Measurements from ENCODE around the gene CCDC6.
"Not testable (repeated sequence)": the region's sequence is repeated elsewhere in the genome, so short reads cannot be mapped to it uniquely, and the experiment has no call there.

CCDC6 gene

GRCh38 chr10:59878915-59879314 lies 27.4 kb downstream of the CCDC6 start:
- Histone ChIP-seq H3K27ac (ENCODE audit: low read depth, low read length) (no peak overlapping the region), H3K4me3 (ENCODE audit: low read depth in 1 of 2, low read length in 2 of 2) (no peak overlapping the region), H3K27me3 (ENCODE audit: control insufficient read depth in 1 of 2, insufficient read depth in 2 of 2, low read length in 2 of 2) (no peaks in the 10 kb centered on the region), H3K36me3 (ENCODE audit: insufficient read depth, low read length) (no peaks in the 10 kb centered on the region), H3K4me1 (ENCODE audit: insufficient read depth, low read length) (peaks cover 49% of the 10 kb centered on the region), H3K9ac (ENCODE audit: low read length) (no peak overlapping the region), H3K9me3 (ENCODE audit: low read length) (no peaks in the 10 kb centered on the region)

GRCh38 chr10:59878289-59878688 lies 28.1 kb downstream of the CCDC6 start:
- Histone ChIP-seq H3K4me1 (ENCODE audit: insufficient read depth, low read length) (peaks cover 54% of the 10 kb centered on the region), H3K27me3 (ENCODE audit: control insufficient read depth in 1 of 2, insufficient read depth in 2 of 2, low read length in 2 of 2) (no peaks in the 10 kb centered on the region), H3K27ac (ENCODE audit: low read depth, low read length) (no peak overlapping the region), H3K36me3 (ENCODE audit: insufficient read depth, low read length) (no peaks in the 10 kb centered on the region), H3K9me3 (ENCODE audit: low read length) (no peaks in the 10 kb centered on the region), H3K4me3 (ENCODE audit: low read depth in 1 of 2, low read length in 2 of 2) (no peak overlapping the region), H3K9ac (ENCODE audit: low read length) (no peak overlapping the region)

GRCh38 chr10:59877191-59877671 lies 29.1 kb downstream of the CCDC6 start:
- Histone ChIP-seq H3K27me3 (ENCODE audit: control insufficient read depth in 1 of 2, insufficient read depth in 2 of 2, low read length in 2 of 2) (no peaks in the 10 kb centered on the region), H3K4me1 (ENCODE audit: insufficient read depth, low read length) (peaks cover 64% of the 10 kb centered on the region), H3K36me3 (ENCODE audit: insufficient read depth, low read length) (no peaks in the 10 kb centered on the region), H3K9me3 (ENCODE audit: low read length) (no peaks in the 10 kb centered on the region), H3K9ac (ENCODE audit: low read length) (no peak overlapping the region), H3K27ac (ENCODE audit: low read depth, low read length) (no peak overlapping the region), H3K4me3 (ENCODE audit: low read depth in 1 of 2, low read length in 2 of 2) (no peak overlapping the region)

GRCh38 chr10:59876695-59877094 lies 29.7 kb downstream of the CCDC6 start:
- Histone ChIP-seq H3K9me3 (ENCODE audit: low read length) (no peaks in the 10 kb centered on the region), H3K27me3 (ENCODE audit: control insufficient read depth in 1 of 2, insufficient read depth in 2 of 2, low read length in 2 of 2) (no peaks in the 10 kb centered on the region), H3K9ac (ENCODE audit: low read length) (no peak overlapping the region), H3K36me3 (ENCODE audit: insufficient read depth, low read length) (no peaks in the 10 kb centered on the region), H3K27ac (ENCODE audit: low read depth, low read length) (no peak overlapping the region), H3K4me3 (ENCODE audit: low read depth in 1 of 2, low read length in 2 of 2) (no peak overlapping the region), H3K4me1 (ENCODE audit: insufficient read depth, low read length) (peaks cover 69% of the 10 kb centered on the region)

- not testable (repeated sequence) for H3K4me3 ChIP-seq (ENCODE audit: low read depth in 1 of 2, low read length in 2 of 2); H3K9me3 ChIP-seq (ENCODE audit: low read length); H3K27me3 ChIP-seq (ENCODE audit: control insufficient read depth in 1 of 2, insufficient read depth in 2 of 2, low read length in 2 of 2); H3K9ac ChIP-seq (ENCODE audit: low read length); H3K36me3 ChIP-seq (ENCODE audit: insufficient read depth, low read length); H3K27ac ChIP-seq (ENCODE audit: low read depth, low read length)
- peaks cover 69% of the 10 kb centered on the region for H3K4me1 ChIP-seq (ENCODE audit: insufficient read depth, low read length)
These were observed 30.1 kb downstream of the CCDC6 start for GRCh38 chr10:59876208-59876607.

- H3K4me3 ChIP-seq (ENCODE audit: low read depth in 1 of 2, low read length in 2 of 2), result no peak overlapping the region
- H3K9ac ChIP-seq (ENCODE audit: low read length), result no peak overlapping the region
- H3K27me3 ChIP-seq (ENCODE audit: control insufficient read depth in 1 of 2, insufficient read depth in 2 of 2, low read length in 2 of 2), result no peaks in the 10 kb centered on the region
- H3K9me3 ChIP-seq (ENCODE audit: low read length), result no peaks in the 10 kb centered on the region
- no peaks in the 10 kb centered on the region for H3K36me3 ChIP-seq (ENCODE audit: insufficient read depth, low read length)
- H3K4me1 ChIP-seq (ENCODE audit: insufficient read depth, low read length), result peaks cover 72% of the 10 kb centered on the region
- H3K27ac ChIP-seq (ENCODE audit: low read depth, low read length), result peak overlapping the region; percentile 14
These were observed 32.5 kb downstream of the CCDC6 start for GRCh38 chr10:59873896-59874295.

- H3K4me1 ChIP-seq (ENCODE audit: insufficient read depth, low read length), result peaks cover 71% of the 10 kb centered on the region
- H3K27ac ChIP-seq (ENCODE audit: low read depth, low read length), result peak overlapping the region; percentile 29
- H3K4me3 ChIP-seq (ENCODE audit: low read depth in 1 of 2, low read length in 2 of 2), result peak overlapping the region in 1 of 2 donors; percentile 12
- H3K27me3 ChIP-seq (ENCODE audit: control insufficient read depth in 1 of 2, insufficient read depth in 2 of 2, low read length in 2 of 2), result no peaks in the 10 kb centered on the region
- H3K9me3 ChIP-seq (ENCODE audit: low read length), result no peaks in the 10 kb centered on the region
- H3K9ac ChIP-seq (ENCODE audit: low read length), result peak overlapping the region; percentile 9
- H3K36me3 ChIP-seq (ENCODE audit: insufficient read depth, low read length), result no peaks in the 10 kb centered on the region
These were observed 33.4 kb downstream of the CCDC6 start for GRCh38 chr10:59872892-59873463.

GRCh38 chr10:59870152-59870551 lies 36.2 kb downstream of the CCDC6 start:
- no peaks in the 10 kb centered on the region for H3K27me3 ChIP-seq (ENCODE audit: control insufficient read depth in 1 of 2, insufficient read depth in 2 of 2, low read length in 2 of 2)
- peaks cover 70% of the 10 kb centered on the region for H3K4me1 ChIP-seq (ENCODE audit: insufficient read depth, low read length)
- H3K9ac ChIP-seq (ENCODE audit: low read length), result no peak overlapping the region

GRCh38 chr10:59869594-59869940 lies 36.8 kb downstream of the CCDC6 start:
- Histone ChIP-seq H3K4me1 (ENCODE audit: insufficient read depth, low read length) (peaks cover 72% of the 10 kb centered on the region), H3K9ac (ENCODE audit: low read length) (no peak overlapping the region), H3K36me3 (ENCODE audit: insufficient read depth, low read length) (no peaks in the 10 kb centered on the region), H3K4me3 (ENCODE audit: low read depth in 1 of 2, low read length in 2 of 2) (no peak overlapping the region), H3K9me3 (ENCODE audit: low read length) (no peaks in the 10 kb centered on the region), H3K27me3 (ENCODE audit: control insufficient read depth in 1 of 2, insufficient read depth in 2 of 2, low read length in 2 of 2) (no peaks in the 10 kb centered on the region), H3K27ac (ENCODE audit: low read depth, low read length) (no peak overlapping the region)

More at GRCh38 chr10:59870152-59870551, 36.2 kb downstream of the CCDC6 start:
- no peaks in the 10 kb centered on the region for H3K9me3 ChIP-seq (ENCODE audit: low read length)
- H3K27ac ChIP-seq (ENCODE audit: low read depth, low read length), result no peak overlapping the region
- H3K36me3 ChIP-seq (ENCODE audit: insufficient read depth, low read length), result no peaks in the 10 kb centered on the region
- H3K4me3 ChIP-seq (ENCODE audit: low read depth in 1 of 2, low read length in 2 of 2), result no peak overlapping the region

- Histone ChIP-seq H3K36me3 (ENCODE audit: insufficient read depth, low read length) (no peaks in the 10 kb centered on the region), H3K27ac (ENCODE audit: low read depth, low read length) (no peak overlapping the region), H3K27me3 (ENCODE audit: control insufficient read depth in 1 of 2, insufficient read depth in 2 of 2, low read length in 2 of 2) (no peaks in the 10 kb centered on the region), H3K4me3 (ENCODE audit: low read depth in 1 of 2, low read length in 2 of 2) (no peak overlapping the region), H3K9ac (ENCODE audit: low read length) (no peak overlapping the region), H3K9me3 (ENCODE audit: low read length) (no peaks in the 10 kb centered on the region), H3K4me1 (ENCODE audit: insufficient read depth, low read length) (peaks cover 69% of the 10 kb centered on the region)
These were observed 37.4 kb downstream of the CCDC6 start for GRCh38 chr10:59868696-59869593.

GRCh38 chr10:59867590-59867989 lies 38.8 kb downstream of the CCDC6 start:
- H3K4me1 ChIP-seq (ENCODE audit: insufficient read depth, low read length), result peaks cover 55% of the 10 kb centered on the region
- H3K27me3 ChIP-seq (ENCODE audit: control insufficient read depth in 1 of 2, insufficient read depth in 2 of 2, low read length in 2 of 2), result no peaks in the 10 kb centered on the region
- no peak overlapping the region for H3K4me3 ChIP-seq (ENCODE audit: low read depth in 1 of 2, low read length in 2 of 2)
- no peaks in the 10 kb centered on the region for H3K9me3 ChIP-seq (ENCODE audit: low read length)
- H3K36me3 ChIP-seq (ENCODE audit: insufficient read depth, low read length), result no peaks in the 10 kb centered on the region
- no peak overlapping the region for H3K27ac ChIP-seq (ENCODE audit: low read depth, low read length)
- H3K9ac ChIP-seq (ENCODE audit: low read length), result no peak overlapping the region

Measured in muscle layer of colon (tissue), 2 donors.